Measurements from ENCODE around the gene NADK2. TPM values are rescaled to one million over a fixed set of nuclear protein-coding genes. Genes with fewer than 3 reads are reported as not detected.

The NADK2 gene
- total RNA-seq, 2 donors from 2014 or later: 10.4 to 12.0 TPM

DNA sequence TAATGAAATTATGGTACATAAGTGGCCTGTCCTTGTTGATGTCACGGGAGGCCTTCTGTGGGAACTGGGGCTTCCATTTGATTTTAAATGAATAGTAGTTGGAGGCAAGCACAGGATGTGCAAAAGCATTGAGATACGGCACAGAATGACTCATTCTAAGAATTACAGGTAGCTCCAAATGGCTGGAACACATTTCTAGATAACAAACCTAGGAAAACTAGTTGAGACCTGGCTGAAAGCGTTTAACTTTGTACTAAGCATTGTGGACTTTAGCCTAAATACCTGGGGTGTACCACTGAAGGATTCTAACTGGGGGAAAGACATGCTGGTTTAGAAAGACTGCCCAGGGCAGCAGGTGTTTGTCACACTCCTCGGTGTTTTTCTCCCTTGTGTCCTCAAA lies 80.4 kb downstream of the NADK2 start:
- Mint-ChIP-seq H3K4me3 (no peak overlapping the region), H3K36me3 (ENCODE audit: low read depth) (peaks cover 10% of the 10 kb centered on the region), H3K27me3 (no peaks in the 10 kb centered on the region), H3K27ac (no peak overlapping the region), H3K4me1 (peaks cover 24% of the 10 kb centered on the region)
- H3K9me3 ChIP-seq (ENCODE audit: control insufficient read depth, low read length, poor library complexity, severe bottlenecking): no peaks in the 10 kb centered on the region
- DNase-seq (no peak), ATAC-seq (no peak)

DNA sequence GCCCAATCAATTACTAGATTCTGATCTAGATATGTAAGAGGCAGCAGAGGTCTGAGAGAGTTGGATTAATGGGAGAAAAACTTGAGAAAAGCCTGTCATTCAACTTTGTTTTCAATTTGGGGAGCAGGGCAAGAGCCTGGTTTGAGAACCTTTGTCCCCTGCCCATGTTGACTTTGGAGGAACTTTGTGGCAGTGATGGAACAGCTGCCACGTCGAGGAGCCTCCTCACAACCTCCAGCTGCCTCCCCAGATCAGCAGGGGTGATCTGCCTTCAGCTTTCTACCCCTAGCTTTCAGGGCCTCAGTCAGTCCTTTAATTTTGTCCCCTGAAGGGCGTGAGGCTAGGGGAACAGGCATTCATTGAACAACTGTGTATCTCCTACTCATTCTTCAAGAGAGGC lies 81.1 kb downstream of the NADK2 start:
- DNase-seq (no peak), ATAC-seq (no peak)
- H3K4me1 Mint-ChIP-seq: peaks cover 24% of the 10 kb centered on the region
- H3K9me3 ChIP-seq (ENCODE audit: control insufficient read depth, low read length, poor library complexity, severe bottlenecking): no peaks in the 10 kb centered on the region
- H3K4me3 Mint-ChIP-seq: no peak overlapping the region
- no peak overlapping the region for H3K27ac Mint-ChIP-seq
- no peaks in the 10 kb centered on the region for H3K27me3 Mint-ChIP-seq
- H3K36me3 Mint-ChIP-seq (ENCODE audit: low read depth): peaks cover 10% of the 10 kb centered on the region

DNA sequence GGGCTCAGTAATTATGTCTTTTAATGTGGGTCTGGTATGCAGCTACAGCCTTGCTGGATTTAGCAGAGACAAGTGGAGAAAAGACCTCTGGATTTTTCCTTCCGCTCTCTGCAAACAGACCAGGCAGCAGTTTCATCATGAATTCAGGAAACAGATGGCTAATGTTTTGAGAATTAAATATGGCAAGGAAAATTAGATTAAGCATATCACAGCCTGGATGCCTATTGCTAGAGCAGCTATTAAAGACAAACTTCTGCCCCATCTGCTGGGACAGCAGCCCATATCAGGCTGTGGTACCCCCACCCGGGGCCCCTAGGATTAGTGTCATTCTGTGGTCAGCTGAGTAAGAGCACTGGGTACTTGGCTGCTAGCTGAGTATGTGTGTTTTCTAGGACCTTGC lies 83.6 kb downstream of the NADK2 start:
- H3K4me1 Mint-ChIP-seq: peaks cover 30% of the 10 kb centered on the region
- H3K36me3 Mint-ChIP-seq (ENCODE audit: low read depth): peaks cover 13% of the 10 kb centered on the region
- H3K9me3 ChIP-seq (ENCODE audit: control insufficient read depth, low read length, poor library complexity, severe bottlenecking): no peaks in the 10 kb centered on the region
- no peak for DNase-seq
- no peak overlapping the region for H3K27ac Mint-ChIP-seq
- no peaks in the 10 kb centered on the region for H3K27me3 Mint-ChIP-seq
- ATAC-seq: no peak
- H3K4me3 Mint-ChIP-seq: no peak overlapping the region

- Mint-ChIP-seq H3K4me1 (peaks cover 35% of the 10 kb centered on the region), H3K27me3 (no peaks in the 10 kb centered on the region)
Measured at GRCh38 chr5:36156619-36157018, 85.1 kb downstream of the NADK2 start.

GRCh38 chr5:36156121-36156601 lies 85.6 kb downstream of the NADK2 start:
- H3K9me3 ChIP-seq (ENCODE audit: control insufficient read depth, low read length, poor library complexity, severe bottlenecking): no peaks in the 10 kb centered on the region
- DNase-seq: no peak
- Mint-ChIP-seq H3K27me3 (no peaks in the 10 kb centered on the region), H3K36me3 (ENCODE audit: low read depth) (peaks cover 7% of the 10 kb centered on the region), H3K4me3 (no peak overlapping the region), H3K27ac (no peak overlapping the region), H3K4me1 (peaks cover 35% of the 10 kb centered on the region)
- no peak for ATAC-seq

More at GRCh38 chr5:36156619-36157018, 85.1 kb downstream of the NADK2 start:
- H3K9me3 ChIP-seq (ENCODE audit: control insufficient read depth, low read length, poor library complexity, severe bottlenecking): no peaks in the 10 kb centered on the region
- ATAC-seq: no peak
- H3K36me3 Mint-ChIP-seq (ENCODE audit: low read depth): peaks cover 7% of the 10 kb centered on the region
- H3K27ac Mint-ChIP-seq: no peak overlapping the region
- DNase-seq: no peak
- no peak overlapping the region for H3K4me3 Mint-ChIP-seq

GRCh38 chr5:36155291-36155690 lies 86.4 kb downstream of the NADK2 start:
- no peak for DNase-seq
- no peaks in the 10 kb centered on the region for H3K9me3 ChIP-seq (ENCODE audit: control insufficient read depth, low read length, poor library complexity, severe bottlenecking)
- peaks cover 44% of the 10 kb centered on the region for H3K4me1 Mint-ChIP-seq
- no peak overlapping the region for H3K4me3 Mint-ChIP-seq
- no peak for ATAC-seq
- no peak overlapping the region for H3K27ac Mint-ChIP-seq
- H3K27me3 Mint-ChIP-seq: no peaks in the 10 kb centered on the region
- peaks cover 7% of the 10 kb centered on the region for H3K36me3 Mint-ChIP-seq (ENCODE audit: low read depth)

DNA sequence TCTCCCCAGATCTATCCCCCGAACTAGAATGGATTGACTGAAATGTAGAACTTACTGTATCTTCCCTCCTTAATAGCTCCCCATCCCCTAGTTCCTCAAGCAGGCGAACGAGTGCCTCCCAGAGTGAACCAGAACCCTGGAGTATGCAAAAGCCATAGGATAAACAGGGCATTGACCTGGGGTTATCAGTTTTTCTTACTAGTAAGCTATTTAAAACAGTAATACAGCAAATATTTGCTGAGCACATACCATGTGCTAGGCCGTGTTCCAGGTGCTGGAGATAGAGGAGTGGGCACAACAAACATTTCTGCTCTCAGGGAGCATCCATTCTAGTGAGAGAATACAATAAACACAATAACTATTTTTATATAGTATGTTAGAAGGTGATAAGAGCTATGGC lies 88.0 kb downstream of the NADK2 start:
- DNase-seq: no peak
- Mint-ChIP-seq H3K27ac (peak overlapping the region; percentile 6), H3K36me3 (ENCODE audit: low read depth) (peaks cover 7% of the 10 kb centered on the region), H3K4me1 (peaks cover 35% of the 10 kb centered on the region), H3K27me3 (no peaks in the 10 kb centered on the region), H3K4me3 (peak overlapping the region; percentile 77)
- no peak for ATAC-seq
- H3K9me3 ChIP-seq (ENCODE audit: control insufficient read depth, low read length, poor library complexity, severe bottlenecking): no peaks in the 10 kb centered on the region

DNA sequence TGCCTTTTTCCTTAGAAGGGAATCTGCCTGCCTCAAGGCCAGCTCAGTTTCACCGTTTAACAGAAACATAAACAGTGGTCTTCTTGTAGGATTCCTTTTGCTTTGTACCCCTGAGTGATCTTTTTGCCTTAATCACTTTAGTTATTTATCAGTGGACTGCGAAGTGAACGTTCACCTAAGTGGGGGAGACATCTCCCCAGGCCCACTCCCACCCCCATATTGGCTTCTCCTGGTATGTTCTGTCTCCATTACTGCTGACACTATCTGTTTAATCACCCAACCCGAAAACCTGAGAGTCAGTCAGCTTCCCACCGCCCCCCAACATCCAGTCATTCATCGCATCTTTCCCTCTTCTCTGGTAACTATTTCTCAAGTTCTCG lies 88.4 kb downstream of the NADK2 start:
- H3K4me1 Mint-ChIP-seq: peaks cover 33% of the 10 kb centered on the region
- H3K27ac Mint-ChIP-seq: no peak overlapping the region
- no peaks in the 10 kb centered on the region for H3K27me3 Mint-ChIP-seq
- ATAC-seq: no peak
- DNase-seq: no peak
- H3K36me3 Mint-ChIP-seq (ENCODE audit: low read depth): peaks cover 7% of the 10 kb centered on the region
- H3K9me3 ChIP-seq (ENCODE audit: control insufficient read depth, low read length, poor library complexity, severe bottlenecking): no peaks in the 10 kb centered on the region
- peak overlapping the region; percentile 77 for H3K4me3 Mint-ChIP-seq

GRCh38 chr5:36152324-36153297 lies 89.1 kb downstream of the NADK2 start:
- H3K4me3 Mint-ChIP-seq: peak overlapping the region; percentile 96
- no peak for ATAC-seq
- no peak for DNase-seq
- H3K9me3 ChIP-seq (ENCODE audit: control insufficient read depth, low read length, poor library complexity, severe bottlenecking): no peaks in the 10 kb centered on the region
- H3K27me3 Mint-ChIP-seq: no peaks in the 10 kb centered on the region
- peak overlapping the region; percentile 90 for H3K27ac Mint-ChIP-seq
- H3K4me1 Mint-ChIP-seq: peaks cover 32% of the 10 kb centered on the region
- H3K36me3 Mint-ChIP-seq (ENCODE audit: low read depth): peaks cover 7% of the 10 kb centered on the region

DNA sequence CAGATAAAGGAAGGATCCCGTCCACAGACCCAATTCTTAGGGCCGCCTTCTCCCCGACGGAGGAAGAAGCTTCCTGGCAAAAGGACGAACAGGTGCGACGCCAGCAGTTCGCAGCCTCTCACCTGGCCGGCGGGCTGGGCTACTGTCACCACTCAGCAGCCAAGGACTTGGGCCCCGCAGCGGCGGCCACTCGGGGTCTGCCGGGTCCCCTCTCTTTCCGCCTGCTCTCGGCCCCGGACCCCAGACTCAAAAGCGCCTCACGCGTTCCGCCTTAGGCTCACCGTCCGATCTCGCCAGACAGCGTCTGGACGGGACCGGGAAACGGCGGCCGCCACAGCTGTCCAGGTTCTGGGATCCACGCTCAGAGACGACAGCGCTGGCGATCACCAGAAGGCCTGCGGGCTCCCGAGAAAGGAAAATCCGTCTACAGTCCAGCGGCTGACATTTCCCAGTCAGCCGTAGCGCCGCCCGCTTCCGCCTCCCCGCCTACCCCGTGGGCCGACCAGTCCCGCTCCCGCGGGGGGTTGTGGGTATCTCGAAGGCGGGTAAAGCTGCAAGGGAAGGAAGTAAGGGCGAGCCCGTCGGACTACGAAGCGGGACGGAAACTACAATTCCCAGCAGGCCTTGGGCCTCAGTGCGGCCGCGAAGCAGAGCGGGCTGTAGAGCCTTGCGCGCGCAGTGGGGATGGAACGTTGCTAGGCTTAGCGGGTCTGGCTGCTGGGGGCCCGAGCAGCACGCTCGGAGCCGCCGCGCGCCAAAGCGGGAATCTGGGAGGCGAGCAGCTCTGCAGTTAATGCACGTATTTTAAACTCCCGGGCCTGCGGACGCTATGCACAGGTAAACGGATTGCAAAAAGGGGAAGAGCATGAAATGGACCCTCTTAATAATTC lies 90.0 kb downstream of the NADK2 start, which contains the start of the genes LMBRD2 and SKP2:
LMBRD2 (minus strand) TSS at position 454 of the 890 bp plus-strand sequence. CDS start 8,538 bp downstream, outside the sequence.
SKP2 (plus strand) TSS at position 678 of the 890 bp plus-strand sequence; CDS start at position 830, 152 bp downstream.
- Mint-ChIP-seq H3K27ac (peak within 1 kb of the TSS; percentile 90), H3K4me3 (peak within 1 kb of the TSS; percentile 96), H3K36me3 (ENCODE audit: low read depth) (peaks cover 7% of the 10 kb centered on the region), H3K27me3 (no peaks in the 10 kb centered on the region), H3K4me1 (peaks cover 35% of the 10 kb centered on the region)
- no peaks in the 10 kb centered on the region for H3K9me3 ChIP-seq (ENCODE audit: control insufficient read depth, low read length, poor library complexity, severe bottlenecking)
- DNase-seq (peak; percentile 94 to 95 (median 94)), ATAC-seq (peak; percentile 99)

GRCh38 chr5:36150676-36151433 lies 90.9 kb downstream of the NADK2 start:
- peak overlapping the region; percentile 96 for H3K4me3 Mint-ChIP-seq
- H3K9me3 ChIP-seq (ENCODE audit: control insufficient read depth, low read length, poor library complexity, severe bottlenecking): no peaks in the 10 kb centered on the region
- peaks cover 35% of the 10 kb centered on the region for H3K4me1 Mint-ChIP-seq
- peaks cover 7% of the 10 kb centered on the region for H3K36me3 Mint-ChIP-seq (ENCODE audit: low read depth)
- DNase-seq: peak; percentile 14 to 18 (median 17)
- H3K27ac Mint-ChIP-seq: peak overlapping the region; percentile 90
- no peaks in the 10 kb centered on the region for H3K27me3 Mint-ChIP-seq
- ATAC-seq: peak; percentile 10

- Mint-ChIP-seq H3K27ac (no peak overlapping the region), H3K27me3 (no peaks in the 10 kb centered on the region), H3K4me3 (no peak overlapping the region), H3K4me1 (peaks cover 24% of the 10 kb centered on the region), H3K36me3 (ENCODE audit: low read depth) (no peaks in the 10 kb centered on the region)
- ATAC-seq: no peak
- H3K9me3 ChIP-seq (ENCODE audit: control insufficient read depth, low read length, poor library complexity, severe bottlenecking): no peaks in the 10 kb centered on the region
- no peak for DNase-seq
Measured at GRCh38 chr5:36147681-36148080, 94.0 kb downstream of the NADK2 start.
